HG03558 (cell line): ENCODE data around the gene RNF213.

Experiments used
- ATAC-seq: cut with Tn5 transposase; IDR thresholded peaks from one replicate; pipeline ENCODE4 v1.9.1; 2021; ENCODE audit warnings: moderate number of reproducible peaks; ENCODE audit not compliant: unreplicated experiment; ENCODE audit errors: extremely low read depth

RNF213 gene

DNA sequence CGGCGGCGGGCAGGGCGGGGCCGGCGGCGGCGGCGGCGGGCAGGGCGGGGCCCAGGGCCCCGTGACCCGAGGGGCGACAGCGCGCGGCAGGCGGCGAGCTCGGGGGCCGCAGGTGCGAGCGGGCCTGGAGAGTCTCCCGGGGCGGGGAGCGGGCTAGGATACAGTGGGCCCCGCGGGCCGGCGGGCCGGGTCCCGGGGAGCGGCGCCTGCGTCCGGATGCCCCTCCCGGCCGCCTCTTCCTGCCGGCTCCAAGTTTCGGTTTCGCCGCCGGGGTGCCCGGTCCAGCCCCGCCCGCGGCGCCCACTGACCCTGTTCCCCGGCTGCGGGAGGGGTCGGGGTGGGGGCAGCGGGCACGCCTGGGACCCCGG, at the start of gene RNF213:
Gene RNF213, plus strand, starts transcription at position 62 of the 368 bp plus-strand sequence. CDS start 2,830 bp downstream, outside the sequence.
- ATAC-seq: no peak

DNA sequence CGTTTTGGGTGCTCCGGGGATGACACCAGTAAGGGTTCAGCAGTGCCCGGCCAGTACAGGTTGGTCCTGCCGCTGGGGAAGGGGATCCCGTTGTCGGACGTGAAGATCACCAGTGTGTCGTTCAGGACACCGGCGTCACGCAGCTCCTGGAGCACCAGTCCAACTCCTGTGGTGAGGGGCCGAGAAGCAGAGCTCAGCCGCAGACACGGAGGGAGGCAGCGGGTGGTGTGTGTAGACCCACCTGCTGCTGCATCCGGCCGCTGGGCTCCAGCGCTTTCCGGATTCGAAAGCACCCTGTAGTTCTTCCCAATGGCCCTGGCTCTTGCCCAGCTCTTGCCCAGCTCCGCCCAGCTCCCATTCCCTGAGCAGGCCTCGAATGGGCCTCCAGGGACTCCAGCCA, 48.5 kb upstream of the RNF213 start:
- ATAC-seq: no peak

DNA sequence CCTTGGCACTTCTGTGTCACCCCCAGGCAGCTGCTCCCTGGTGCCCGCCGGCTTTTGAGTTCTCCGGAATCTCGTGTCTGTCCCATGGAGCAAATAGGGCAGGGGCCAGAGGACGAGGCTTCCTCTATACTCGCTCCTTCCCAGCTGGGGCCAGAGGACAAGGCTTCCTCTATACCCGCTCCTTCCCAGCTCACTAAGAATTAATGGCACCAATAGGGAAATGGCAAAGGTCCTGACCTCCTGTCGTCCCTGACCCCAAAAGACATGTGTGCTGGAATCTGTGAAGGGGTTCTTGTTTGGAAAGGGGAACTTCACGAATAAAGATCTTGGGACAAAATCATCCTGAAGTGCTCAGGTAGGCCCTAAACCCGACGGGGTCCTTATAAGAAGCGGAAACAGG, 48.1 kb upstream of the RNF213 start:
- no peak for ATAC-seq

DNA sequence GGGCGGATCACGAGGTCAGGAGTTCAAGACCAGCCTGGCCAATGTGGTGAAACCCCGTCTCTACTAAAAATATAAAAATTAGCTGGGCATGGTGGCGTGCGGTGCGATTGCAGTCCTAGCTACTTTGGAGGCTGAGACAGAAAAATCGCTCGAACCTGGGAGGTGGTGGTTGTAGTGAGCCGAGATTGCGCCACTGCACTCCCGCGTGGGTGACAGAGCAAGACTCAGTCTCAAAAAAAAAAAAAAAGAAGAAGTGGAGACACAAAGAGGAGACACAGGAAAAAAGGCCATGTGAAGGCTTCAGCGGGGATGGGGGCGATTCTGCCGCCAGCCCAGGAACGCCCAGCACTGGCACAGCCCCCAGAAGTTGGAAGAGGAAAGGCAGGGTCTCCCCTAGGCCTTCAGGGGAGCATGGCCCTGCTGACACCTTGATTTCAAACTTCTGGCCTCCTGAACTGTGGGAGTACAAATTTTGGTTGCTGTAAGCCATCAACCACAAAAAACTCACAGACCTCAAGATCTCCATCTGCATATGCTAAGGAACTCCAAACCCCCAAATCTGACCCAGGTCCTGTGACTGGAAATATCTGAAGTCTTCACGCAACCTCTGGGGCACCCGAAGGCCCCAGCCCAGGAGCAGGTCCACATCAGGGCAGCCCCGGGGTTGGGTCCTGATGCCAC, 47.5 kb upstream of the RNF213 start:
- ATAC-seq: no peak

DNA sequence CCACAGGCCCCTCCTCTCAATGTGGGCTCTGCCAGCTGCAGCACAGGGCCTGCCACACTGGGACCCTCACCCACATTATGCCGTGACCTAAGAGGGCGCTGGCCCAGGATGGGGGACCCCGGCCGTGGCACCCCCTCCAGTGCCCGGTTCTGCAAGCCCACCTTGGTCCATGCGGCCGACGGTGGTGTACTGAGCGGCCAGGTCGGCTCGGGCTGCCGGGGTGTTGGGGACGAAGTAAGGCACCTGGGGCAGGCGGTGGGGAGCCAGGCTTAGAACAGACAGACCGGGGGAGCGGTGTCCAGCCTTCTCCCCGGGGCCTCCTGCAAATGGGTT, 47.0 kb upstream of the RNF213 start:
- ATAC-seq: no peak

DNA sequence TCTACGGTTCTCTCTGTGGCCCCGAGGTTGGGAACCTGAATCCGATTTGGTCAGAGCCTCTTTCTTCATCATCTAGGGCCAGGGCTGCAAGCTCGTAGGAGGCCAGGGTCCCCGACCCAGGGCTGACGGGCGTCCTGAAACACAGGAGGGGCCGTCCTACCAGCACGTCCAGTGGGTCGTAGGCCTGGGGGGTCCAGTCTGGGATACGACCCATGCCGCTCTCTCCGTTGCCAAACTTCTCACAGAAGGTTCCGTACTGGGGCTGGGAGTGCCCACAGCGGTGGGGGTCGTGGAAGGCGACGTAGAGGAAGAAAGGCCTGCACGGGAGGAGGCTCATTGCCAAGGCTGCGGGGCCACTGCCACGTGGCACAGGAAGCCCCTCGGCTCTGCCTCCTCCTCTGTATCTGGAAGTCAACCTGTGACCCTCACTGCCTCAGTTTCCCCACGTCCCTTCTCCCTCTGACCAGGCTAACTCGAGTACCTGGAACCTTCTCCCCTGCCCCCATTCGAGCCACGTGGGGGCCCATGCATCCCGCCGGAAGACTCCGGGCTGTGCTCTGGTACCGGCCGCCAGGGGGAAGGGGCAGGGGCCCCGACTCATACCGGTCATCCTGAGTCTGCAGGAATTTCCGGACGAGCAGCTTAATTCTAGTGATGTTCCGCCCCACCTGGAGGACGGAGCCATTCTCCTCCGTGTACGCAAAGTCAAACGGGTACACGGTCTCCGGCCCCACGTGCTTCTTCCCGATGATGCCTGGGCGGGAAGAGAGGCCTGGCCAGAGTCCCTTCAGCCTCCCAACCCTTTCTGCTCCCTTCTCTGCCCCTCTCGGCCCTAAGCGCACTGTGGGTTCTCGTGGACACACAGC, 46.4 kb upstream of the RNF213 start:
- ATAC-seq: no peak

DNA sequence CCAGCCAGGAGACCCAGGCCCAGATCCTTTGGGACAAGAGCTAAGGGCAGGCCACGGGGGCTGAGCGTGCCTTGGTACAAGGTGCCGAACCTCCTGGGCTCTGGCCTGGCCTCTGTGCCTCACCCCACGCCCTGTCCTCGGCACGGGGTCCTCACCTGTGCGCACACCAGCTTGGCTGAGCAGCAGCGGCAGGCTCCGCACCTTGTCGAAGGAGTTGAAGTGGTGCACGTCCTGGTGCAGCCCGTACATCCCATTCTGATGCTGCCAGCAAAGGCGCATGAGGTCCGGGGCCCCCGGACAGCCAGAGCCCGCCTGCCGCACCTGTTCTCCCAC, 45.8 kb upstream of the RNF213 start:
- no peak for ATAC-seq

DNA sequence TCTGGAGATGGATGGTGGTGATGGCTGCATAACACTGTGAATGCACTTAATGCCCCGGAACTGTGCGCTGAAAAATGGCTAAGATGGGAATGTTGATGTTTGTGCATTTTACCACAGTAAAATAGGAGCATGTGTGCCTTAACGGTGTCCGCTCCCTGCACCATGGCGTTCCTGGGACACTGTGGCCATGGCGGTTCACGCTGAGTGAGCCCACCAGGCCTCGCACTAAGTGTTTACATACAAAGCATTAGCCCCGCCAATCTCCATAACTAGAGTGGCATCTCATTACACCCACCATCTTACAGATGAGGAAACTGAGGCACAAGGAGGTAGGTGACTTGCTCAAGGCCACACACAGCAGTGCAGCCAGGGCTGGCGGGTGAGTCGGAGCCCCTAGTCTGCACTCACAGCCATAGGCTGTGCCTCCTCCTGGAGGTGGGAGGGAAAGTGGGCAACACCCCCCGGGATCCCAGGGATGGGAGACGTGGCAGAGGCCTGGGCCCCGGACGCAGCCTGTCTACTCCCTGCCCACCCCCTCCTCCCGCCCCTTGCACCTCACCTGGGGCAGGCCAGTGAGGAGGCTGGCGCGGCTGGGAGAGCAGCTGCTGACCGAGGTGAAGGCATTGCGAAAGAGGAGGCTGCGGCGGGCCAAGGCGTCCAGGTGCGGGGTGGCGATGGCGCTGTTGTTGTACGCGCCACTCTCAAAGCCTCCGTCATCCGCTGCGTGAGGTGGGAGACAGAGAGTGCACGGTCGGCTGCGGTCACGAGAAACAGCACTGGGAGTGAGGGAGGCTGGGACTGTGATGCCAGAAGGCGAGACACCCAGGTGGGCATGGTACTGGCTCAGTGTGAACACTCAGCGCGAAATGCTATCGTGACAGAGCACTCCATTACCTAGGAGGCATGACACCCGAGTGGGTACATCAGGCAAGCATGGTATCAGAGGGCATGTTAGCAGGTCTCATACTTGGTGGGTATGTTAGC, 43.9 kb upstream of the RNF213 start:
- ATAC-seq: no peak

DNA sequence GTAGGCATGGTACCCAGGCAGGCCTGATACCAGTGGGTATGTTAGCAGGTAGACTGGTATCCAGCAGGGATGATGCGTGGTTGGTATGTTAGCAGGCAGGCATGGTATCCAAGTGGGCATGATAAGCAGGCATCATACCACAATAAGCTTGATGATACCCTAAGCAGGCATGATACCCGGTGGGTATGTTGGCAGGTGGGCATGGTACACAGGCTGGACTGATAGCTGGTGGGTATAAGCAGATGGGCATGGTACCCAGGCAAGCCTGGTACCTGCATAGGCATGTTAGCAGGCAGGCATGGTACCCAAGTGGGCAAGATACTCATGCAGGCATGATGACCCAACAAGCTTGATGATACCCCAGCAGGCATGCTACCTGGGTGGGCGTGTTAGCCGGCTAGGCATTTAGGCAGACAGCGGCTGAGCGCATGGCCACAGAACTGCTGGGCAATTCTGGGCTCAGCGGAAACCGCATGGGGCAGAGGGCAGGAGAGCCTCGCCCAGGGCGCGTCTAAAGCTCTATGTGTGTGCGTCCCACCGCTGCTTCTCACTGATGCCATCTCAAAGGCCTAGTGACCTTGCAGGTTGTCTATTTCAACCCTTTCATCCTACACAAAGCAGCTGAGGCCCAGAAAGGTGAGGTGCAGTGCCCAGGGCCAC, 42.8 kb upstream of the RNF213 start:
- no peak for ATAC-seq

DNA sequence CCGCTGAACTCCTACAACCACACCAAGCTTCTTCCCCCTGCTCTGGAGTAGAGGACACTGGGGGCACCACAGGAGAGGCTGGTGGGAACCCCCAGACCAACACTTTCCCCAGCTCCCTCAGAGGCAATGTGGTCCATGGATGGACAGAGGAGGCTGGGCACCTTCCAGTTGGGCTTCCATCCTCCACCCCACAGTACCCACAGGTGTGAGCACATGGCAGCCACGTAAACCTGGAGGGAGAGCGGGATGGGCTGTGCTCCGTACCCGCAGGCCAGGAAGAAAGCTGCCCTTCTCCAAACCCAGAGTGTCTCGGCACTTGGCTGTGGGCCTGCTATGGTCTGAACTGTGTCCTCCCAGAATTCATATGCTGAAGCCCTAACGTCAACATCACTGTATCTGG, 42.3 kb upstream of the RNF213 start:
- ATAC-seq: no peak

DNA sequence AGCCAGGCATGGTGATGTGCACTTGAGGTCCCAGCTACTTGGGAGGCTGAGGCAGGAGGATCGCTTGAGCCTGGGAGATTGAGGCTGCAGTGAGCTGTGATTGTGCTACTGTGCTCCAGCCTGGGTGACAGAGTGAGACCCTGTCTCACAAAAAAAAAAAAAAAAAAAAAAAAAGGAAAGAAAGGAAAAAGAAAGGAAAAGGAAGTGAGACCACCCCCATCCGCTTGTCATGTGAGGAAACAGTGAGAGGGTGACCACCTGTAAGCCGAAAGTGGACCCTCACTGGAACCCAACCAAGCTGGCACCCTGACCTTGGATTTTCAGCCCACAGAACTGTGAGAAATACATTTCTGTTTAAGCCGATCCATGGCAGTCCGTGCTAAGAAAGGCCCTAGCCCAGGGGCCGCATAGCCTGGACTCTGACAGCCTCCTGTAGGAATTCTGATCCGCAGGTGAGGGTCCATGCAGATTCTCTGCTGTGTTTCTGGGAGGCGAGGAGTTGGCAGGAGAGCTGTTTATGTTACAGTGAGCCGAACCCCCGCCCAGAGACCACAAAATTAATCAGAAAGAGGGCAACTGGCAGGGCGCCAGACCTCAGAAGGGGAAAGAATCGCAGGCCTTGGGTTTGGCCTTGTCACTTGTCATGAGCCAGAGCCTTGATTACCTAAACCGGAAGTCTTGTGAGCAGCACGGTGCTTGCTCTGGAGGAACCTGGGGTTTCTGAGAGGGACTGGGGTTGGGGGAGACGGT, 41.5 kb upstream of the RNF213 start:
- ATAC-seq: no peak

DNA sequence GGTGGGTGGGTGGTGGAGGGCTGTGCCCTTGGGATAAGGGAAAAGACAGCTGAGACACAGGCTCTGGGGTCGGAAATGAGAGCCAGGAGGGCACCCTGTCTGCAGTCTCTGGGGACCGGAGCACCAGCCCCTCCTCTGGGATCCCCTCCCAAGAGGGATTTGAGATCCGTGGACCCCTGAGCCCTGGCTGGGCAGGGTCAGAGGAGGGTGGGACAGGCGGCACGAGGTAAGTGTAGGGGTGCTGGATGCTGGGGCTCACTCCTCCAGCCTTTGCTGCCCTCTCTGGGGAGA, 40.9 kb upstream of the RNF213 start:
- ATAC-seq: no peak

DNA sequence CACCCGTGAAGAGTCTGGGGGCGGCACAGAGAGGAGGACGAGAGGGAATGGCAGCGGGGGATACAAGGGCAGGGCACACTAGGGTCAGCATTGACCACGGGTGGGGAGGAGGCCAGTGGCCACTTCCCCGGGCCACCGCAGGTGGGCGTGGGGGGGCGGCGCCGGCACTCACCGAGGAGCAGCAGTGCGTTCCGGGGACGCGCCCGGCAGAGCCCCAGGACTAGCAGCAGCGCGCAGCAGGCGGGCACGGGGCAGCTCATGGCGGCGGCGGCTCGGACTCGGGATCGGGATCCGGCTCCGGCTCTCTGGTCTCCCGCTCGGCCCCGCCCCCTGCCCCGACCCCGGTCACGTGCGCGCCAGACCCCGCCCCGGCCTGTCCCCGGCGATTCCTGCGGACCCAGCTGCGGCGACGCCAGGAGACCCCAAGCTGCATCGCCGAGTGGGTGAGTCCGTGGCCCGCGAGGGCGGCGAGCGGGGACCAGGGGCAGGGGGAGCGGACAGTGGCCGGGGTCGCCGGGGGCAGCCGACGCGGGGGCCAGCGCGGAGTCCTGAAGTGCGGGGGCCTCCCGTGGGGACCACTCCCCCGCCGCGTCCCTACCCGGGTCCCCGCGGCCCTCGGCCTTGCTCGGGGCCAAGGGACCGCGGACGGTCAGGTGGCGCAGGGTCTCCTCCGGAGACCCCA, 40.5 kb upstream of the RNF213 start, which contains the start of the genes SGSH and SLC26A11:
Gene SGSH, minus strand, starts transcription at position 280 of the 682 bp plus-strand sequence. Its CDS starts 20 bp downstream, at position 260.
Gene SLC26A11, plus strand, starts transcription at position 374 of the 682 bp plus-strand sequence. CDS start 1,134 bp downstream, outside the sequence.
- ATAC-seq: no peak

DNA sequence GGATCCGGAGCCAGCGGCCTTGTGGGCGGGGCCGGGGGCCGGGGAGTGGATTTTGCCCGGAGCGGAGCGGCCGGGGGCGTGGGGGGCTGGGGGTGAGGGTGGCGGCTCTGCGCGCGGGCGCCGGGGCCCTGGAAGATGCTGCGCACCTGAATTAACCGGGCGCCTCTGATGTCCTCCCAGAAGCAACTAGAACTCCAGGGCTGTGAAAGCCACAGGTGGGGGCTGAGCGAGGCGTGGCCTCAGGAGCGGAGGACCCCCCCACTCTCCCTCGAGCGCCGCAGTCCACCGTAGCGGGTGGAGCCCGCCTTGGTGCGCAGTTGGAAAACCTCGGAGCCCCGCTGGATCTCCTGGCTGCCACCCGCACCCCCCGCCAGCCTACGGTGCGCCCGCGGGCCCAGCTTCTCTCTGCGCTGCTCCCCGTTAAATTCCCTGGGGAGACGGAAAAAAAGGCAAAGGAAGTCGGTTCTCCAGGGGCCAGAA, 39.9 kb upstream of the RNF213 start:
- ATAC-seq: no peak

DNA sequence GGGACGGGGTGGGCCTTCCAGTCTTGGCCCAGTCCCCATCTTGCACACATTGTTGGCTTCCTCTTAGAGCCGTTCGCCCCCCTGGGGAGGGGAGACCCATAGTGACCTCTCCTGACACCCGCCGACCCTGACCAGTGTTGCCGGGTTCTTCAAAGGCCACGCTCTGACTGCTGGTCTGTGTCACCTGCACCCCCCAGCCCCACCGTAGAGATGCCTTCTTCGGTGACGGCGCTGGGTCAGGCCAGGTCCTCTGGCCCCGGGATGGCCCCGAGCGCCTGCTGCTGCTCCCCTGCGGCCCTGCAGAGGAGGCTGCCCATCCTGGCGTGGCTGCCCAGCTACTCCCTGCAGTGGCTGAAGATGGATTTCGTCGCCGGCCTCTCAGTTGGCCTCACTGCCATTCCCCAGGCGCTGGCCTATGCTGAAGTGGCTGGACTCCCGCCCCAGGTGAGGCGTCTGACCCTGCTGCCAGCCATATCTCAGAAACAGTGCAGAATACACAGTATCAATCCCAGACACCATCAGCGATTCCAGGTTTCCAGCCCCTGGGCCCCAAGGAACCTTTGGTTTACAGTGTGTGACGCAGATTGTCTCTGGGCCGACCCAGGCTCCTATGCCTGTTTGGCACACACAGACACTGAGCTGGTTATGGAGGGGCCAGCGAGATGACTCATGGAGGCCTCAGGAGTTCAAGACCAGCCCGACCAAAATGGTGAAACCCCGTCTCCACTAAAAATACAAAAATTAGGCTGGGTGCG, 39.1 kb upstream of the RNF213 start:
- no peak for ATAC-seq

DNA sequence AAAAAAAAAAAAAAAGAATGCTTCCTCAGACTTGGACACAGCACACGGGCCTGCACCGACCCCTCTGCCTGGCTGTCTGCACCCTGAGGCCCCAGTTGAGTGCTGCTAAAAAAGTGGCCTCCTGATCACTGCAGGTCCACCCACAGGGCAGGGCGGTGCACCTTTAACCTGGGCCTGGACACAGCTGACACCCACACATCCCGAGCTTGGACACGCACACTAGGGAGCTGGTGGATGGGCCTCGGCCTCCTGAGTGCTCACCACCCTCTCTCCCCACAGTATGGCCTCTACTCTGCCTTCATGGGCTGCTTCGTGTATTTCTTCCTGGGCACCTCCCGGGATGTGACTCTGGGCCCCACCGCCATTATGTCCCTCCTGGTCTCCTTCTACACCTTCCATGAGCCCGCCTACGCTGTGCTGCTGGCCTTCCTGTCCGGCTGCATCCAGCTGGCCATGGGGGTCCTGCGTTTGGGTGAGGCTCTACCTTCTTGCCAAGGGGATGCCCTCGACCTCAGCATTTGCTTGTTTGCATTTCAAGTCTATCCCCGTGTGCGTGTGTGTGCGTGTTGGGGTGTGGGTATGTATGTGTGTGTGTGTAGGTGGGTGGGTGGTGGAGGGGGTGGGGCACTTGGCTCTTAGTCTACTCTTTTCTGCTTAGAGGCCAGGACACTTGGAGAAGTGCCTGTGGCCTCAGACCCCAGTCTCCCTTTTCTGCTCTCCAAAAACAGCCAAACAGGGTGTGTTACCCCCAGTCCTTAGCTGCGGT, 38.1 kb upstream of the RNF213 start:
- no peak for ATAC-seq

DNA sequence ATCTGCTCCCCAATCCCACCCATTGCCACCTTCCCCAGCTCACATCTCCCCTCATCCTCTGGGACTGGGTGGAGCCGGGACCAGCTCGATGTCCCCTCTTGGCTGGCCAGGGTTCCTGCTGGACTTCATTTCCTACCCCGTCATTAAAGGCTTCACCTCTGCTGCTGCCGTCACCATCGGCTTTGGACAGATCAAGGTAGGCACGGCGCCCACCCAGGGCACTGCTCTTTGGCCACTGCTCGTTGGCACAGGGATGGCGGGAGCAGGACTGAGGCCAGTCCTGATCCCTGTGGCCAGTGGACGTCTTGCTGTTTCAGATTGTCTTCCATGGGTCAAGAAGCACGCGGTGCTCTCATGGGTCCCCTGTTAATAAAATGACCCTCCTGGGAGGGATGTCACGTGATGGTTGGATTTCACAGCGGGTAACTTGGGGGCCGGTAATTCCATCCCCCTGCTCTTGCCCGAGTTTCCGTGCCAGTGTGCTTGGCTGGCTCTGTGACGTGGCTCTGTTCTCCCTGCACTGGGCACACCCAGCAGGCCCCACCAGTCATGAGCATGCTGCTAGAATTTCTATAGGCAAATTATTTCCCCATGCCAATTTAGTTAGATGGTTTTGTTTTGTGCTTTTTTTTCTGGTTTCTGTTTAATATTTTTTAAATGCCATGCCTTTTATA, 37.4 kb upstream of the RNF213 start:
- ATAC-seq: no peak
